NB4 (cell line): ENCODE results near the gene SS18L1.

Experiments used
- DNase-seq: peaks from one replicate; pipeline ENCODE4 v3.0.0; 2010; ENCODE audit warnings: low read depth
- H3K4me3 ChIP-seq: one replicate; pipeline ENCODE4 v1.5.1; 2011; ENCODE audit warnings: mild to moderate bottlenecking, low read depth, low read length, moderate library complexity
- CTCF ChIP-seq: IDR thresholded peaks from one replicate; pipeline ENCODE4 v1.5.1; 2012; ENCODE audit warnings: low read depth, low read length
- MAX ChIP-seq: IDR thresholded peaks from 2 replicates; pipeline ENCODE4 v1.6.1; 2011; ENCODE audit warnings: low read depth, low read length
- MYC ChIP-seq: IDR thresholded peaks from 2 replicates; pipeline ENCODE4 v1.6.1; 2011; ENCODE audit warnings: low read depth, low read length
- POLR2A ChIP-seq: IDR thresholded peaks from 2 replicates; pipeline ENCODE4 v1.6.1; 2011; ENCODE audit warnings: mild to moderate bottlenecking; ENCODE audit not compliant: insufficient read length; ENCODE audit errors: extremely low read depth

The SS18L1 gene

GRCh38 chr20:62179162-62179504 is 35.6 kb downstream of the SS18L1 start:
- no peak for TF ChIP-seq MYC
- no peak for TF ChIP-seq CTCF
- no peak for TF ChIP-seq MAX
- no peak for TF ChIP-seq POLR2A
- H3K4me3 ChIP-seq, result no peak overlapping the region
- no peak for DNase-seq

- no peak for TF ChIP-seq POLR2A
- TF ChIP-seq MYC, result 0 out of 2 replicates have a peak, but pooled peaks have one; percentile 9
- DNase-seq, result no peak
- peak overlapping the region; percentile 92 for H3K4me3 ChIP-seq
Measured at GRCh38 chr20:62181808-62182207, 38.2 kb downstream of the SS18L1 start.

- peak; percentile 99 for DNase-seq
- TF ChIP-seq MYC (peak; percentile 94), POLR2A (peak; percentile 98), CTCF (no peak), MAX (peak; percentile 88)
- peak within 1 kb of the TSS; percentile 99 for H3K4me3 ChIP-seq
Measured at GRCh38 chr20:62182469-62183425, 39.2 kb downstream of the SS18L1 start, which contains the start of gene MTG2. TSS of gene MTG2 (plus strand) at chr20:62183028. CDS start at chr20:62193421, 10,393 bp downstream.

GRCh38 chr20:62183426-62184142 is 40.0 kb downstream of the SS18L1 start:
- peak overlapping the region; percentile 99 for H3K4me3 ChIP-seq
- TF ChIP-seq MAX (no peak), POLR2A (no peak), CTCF (no peak), MYC (no peak)
- DNase-seq, result no peak

- TF ChIP-seq POLR2A, result no peak
- no peak for TF ChIP-seq MYC
- TF ChIP-seq MAX, result no peak
- no peak for TF ChIP-seq CTCF
- DNase-seq, result no peak
- peak overlapping the region; percentile 9 for H3K4me3 ChIP-seq
Measured at GRCh38 chr20:62186096-62186426, 42.5 kb downstream of the SS18L1 start.
